GM12878 (cell line): Measurements from ENCODE around the gene PNRC1. TPM values are rescaled to one million over a fixed set of nuclear protein-coding genes. Genes with fewer than 3 reads are reported as not detected.

Experiments
- ATAC-seq: fragments of 200-7000 bp; cut with Tn5 transposase; 3 replicates; pipeline ENCODE4 v1.9.1; 2020; ENCODE audit warnings: mild to moderate bottlenecking, moderate library complexity
- BruUV-seq: library from RNA; stranded (reverse); fragments of 400-500 nt; replicated peaks from 2 replicates; lab custom pipeline; 2021; lab: Mats Ljungman, UMichigan
- CTCF ChIA-PET: fragments of 300-600 bp; sonication (Branson Sonifier 250); formaldehyde crosslinking; extraction: SDS; loops from one replicate; lab custom pipeline; 2021; ENCODE audit warnings: inconsistent platforms; lab: Yijun Ruan, JAX
- POLR2A ChIA-PET: fragments of 350-600 bp; formaldehyde crosslinking; extraction: SDS; loops from one replicate; lab custom pipeline; 2021; ENCODE audit warnings: inconsistent platforms; lab: Charles Lee
- RAD21 ChIA-PET: fragments of 300-600 bp; sonication (Branson Sonifier 250); formaldehyde crosslinking; loops from one replicate; lab custom pipeline; 2023; ENCODE audit warnings: antibody characterized with exemption; ENCODE audit not compliant: unreplicated experiment; lab: Charles Lee
- SMC1A ChIA-PET: fragments of 300-600 bp; sonication (Branson Sonifier 250); formaldehyde crosslinking; loops from one replicate; lab custom pipeline; 2023; ENCODE audit not compliant: unreplicated experiment, uncharacterized antibody; lab: Charles Lee
- DNase-seq: peaks from one replicate; pipeline ENCODE4 v3.0.0-alpha.2; 2011; ENCODE audit warnings: low read depth, low spot score
- FAIRE-seq: peaks from 3 replicates; lab custom pipeline; 2011; peaks lifted over from hg19 to GRCh38; lab: Jason Lieb, UNC
- H2AFZ ChIP-seq: 2 replicates; pipeline ENCODE4 v1.6.0; 2011; ENCODE audit warnings: low read depth, low read length, control low read depth; ENCODE audit not compliant: control insufficient read depth
- H3K27ac ChIP-seq: 2 replicates; pipeline ENCODE4 v1.5.1; 2011; ENCODE audit warnings: control low read depth; ENCODE audit not compliant: control insufficient read depth, insufficient read depth
- H3K27me3 ChIP-seq, 2 experiments: replicated peaks in 1 of 2; 2 replicates each; pipeline versions ENCODE4 v1.6.0 to v1.6.1; 2011; ENCODE audit warnings: low read length in 1 of 2; ENCODE audit not compliant: control insufficient read depth in 2 of 2, insufficient read depth in 2 of 2
- H3K36me3 ChIP-seq, 2 experiments: 2 replicates each; pipeline ENCODE4 v1.5.1; 2011; ENCODE audit warnings: low read length in 1 of 2; ENCODE audit not compliant: control insufficient read depth in 2 of 2, insufficient read depth in 2 of 2
- H3K4me1 ChIP-seq: 2 replicates; pipeline ENCODE4 v1.6.1; 2011; ENCODE audit warnings: mild to moderate bottlenecking, low read length, moderate library complexity, mixed read lengths; ENCODE audit not compliant: control insufficient read depth, insufficient read depth
- H3K4me2 ChIP-seq: 2 replicates; pipeline ENCODE4 v1.6.0; 2011; ENCODE audit warnings: control low read depth; ENCODE audit not compliant: control insufficient read depth, insufficient read depth
- H3K4me3 ChIP-seq: fragments of 200-600 bp; sonication (generic); 2 replicates; pipeline ENCODE4 v1.5.1; 2016
- H3K79me2 ChIP-seq: 2 replicates; pipeline ENCODE4 v1.6.0; 2011; ENCODE audit warnings: low read length; ENCODE audit not compliant: control insufficient read depth, insufficient read depth
- H3K9ac ChIP-seq: 2 replicates; pipeline ENCODE4 v1.8.0; 2011; ENCODE audit warnings: low read length, control low read depth, mixed read lengths; ENCODE audit not compliant: control insufficient read depth, insufficient read depth
- H3K9me3 ChIP-seq: replicated peaks from 3 replicates; pipeline ENCODE4 v1.5.1; 2011; ENCODE audit warnings: mild to moderate bottlenecking, low read length; ENCODE audit not compliant: control insufficient read depth, insufficient read depth
- H4K20me1 ChIP-seq: 2 replicates; pipeline ENCODE4 v1.6.0; 2011; ENCODE audit not compliant: control insufficient read depth, insufficient read depth
- DPF2 ChIP-seq: fragments of 450-650 bp; IDR thresholded peaks from 2 replicates; pipeline ENCODE4 v1.6.1; 2017; ENCODE audit warnings: mild to moderate bottlenecking
- WGBS: methylation state at CpG from one replicate; pipeline ENCODE4 v1.1.6; 2016; ENCODE audit warnings: low lambda C conversion rate; ENCODE audit not compliant: insufficient replicate concordance, insufficient coverage; ENCODE audit errors: missing lambda C conversion rate; 5-methylcytosine and 5-hydroxymethylcytosine counted together
- in situ Hi-C: fragments of 300-500 bp; cut with MboI; formaldehyde crosslinking; loops from 9 replicates; pipeline ENCODE4 v1.14.3; 2018; ENCODE audit warnings: mixed read lengths
- intact Hi-C: fragments of 100-400 bp; cut with micrococcal nuclease; formaldehyde crosslinking; loops from one replicate; pipeline ENCODE4 v1.14.2; 2022; ENCODE audit not compliant: unreplicated experiment
- polyA plus RNA-seq, 11 experiments: library from polyadenylated mRNA; depleted of rRNA in 4 of 11; unstranded in 6 of 11; stranded (reverse) in 5 of 11; fragments of >200 nt; fragmentation: Nextera tagmentation in 4 of 11; fragmentation: Illumina TruSeq in 1 of 11; extraction: Ambion mirVana in 4 of 11; extraction: Trizol in 1 of 11; gene quantifications; 1 replicate in 1 of 11; 2 replicates in 10 of 11; pipeline versions ENCODE4 v1.2.1 to v1.2.3, GENCODE V29; 2011 to 2016; ENCODE audit warnings: inconsistent platforms in 2 of 11, missing spikeins in 2 of 11, low read depth in 1 of 11
- total RNA-seq, 4 experiments: library from RNA; depleted of rRNA in 3 of 4; stranded (reverse); fragments of >200 nt in 3 of 4; fragmentation: Illumina TruSeq in 1 of 4; extraction: Trizol in 1 of 4; gene quantifications; 2 replicates each; pipeline versions ENCODE4 v1.2.1 to v1.2.3, GENCODE V29; 2013 to 2021
- TF ChIP-seq, protein P1 (sequence below): fragments of 150-350 bp; IDR thresholded peaks from 2 replicates; pipeline ENCODE4 v1.6.1; 2016; ENCODE audit warnings: low read depth, low read length
- TF ChIP-seq, protein P2 (sequence below), 3 experiments: IDR thresholded peaks in 2 of 3; conservative IDR thresholded peaks in 1 of 3; 2 replicates each; pipeline ENCODE4 v1.5.1; 2011; ENCODE audit warnings: low read depth in 3 of 3, low read length in 3 of 3, mild to moderate bottlenecking in 3 of 3, control low read depth in 2 of 3, moderate library complexity in 2 of 3, inconsistent platforms in 1 of 3, mixed read lengths in 1 of 3; ENCODE audit not compliant: control insufficient read depth in 2 of 3, insufficient read depth in 1 of 3; ENCODE audit errors: extremely low read depth in 1 of 3

PNRC1 gene
- total and polyA plus RNA-seq, 10 of the 15 experiments (the other 5 are each of a cell fraction or from before 2014, with no cell fraction given) = 7.6 to 66.0 (median 33.1) TPM

DNA sequence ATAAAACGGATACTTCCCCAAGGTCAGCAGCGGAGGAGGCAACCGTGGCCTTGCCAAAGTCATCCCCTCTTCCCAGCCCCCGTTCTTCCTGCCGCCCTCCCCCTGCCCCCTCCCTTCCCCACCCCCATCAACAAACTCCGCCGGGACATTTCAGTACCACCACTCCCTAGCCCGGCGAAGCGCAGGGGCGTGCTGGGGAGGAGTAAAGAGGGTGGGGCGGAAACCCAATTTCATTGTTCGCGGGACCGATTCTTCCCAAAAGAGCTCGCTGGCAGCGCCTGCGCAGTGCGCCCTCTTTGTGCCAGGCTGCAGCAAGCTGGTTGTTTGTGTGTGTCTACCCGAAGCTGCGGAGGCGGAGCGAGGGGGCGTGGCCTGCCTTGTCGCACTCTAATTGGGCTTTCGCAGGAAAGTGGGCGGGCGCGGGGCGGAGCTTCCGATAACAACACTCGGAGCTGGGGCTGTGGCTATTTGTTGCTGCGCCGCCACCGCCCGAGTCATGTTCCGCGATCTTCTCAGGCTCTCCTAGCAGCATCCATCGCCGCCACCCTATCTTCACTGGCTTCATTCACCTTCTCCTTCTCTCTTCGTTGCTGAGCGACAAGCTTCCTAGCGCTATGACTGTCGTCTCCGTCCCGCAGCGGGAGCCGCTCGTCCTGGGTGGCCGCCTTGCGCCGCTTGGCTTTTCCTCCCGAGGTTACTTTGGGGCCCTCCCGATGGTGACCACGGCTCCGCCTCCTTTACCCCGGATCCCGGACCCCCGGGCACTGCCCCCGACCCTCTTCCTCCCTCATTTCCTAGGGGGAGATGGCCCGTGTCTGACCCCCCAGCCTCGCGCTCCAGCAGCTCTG lies at the start of gene PNRC1 (continued):
- TF ChIP-seq, protein P1, sequence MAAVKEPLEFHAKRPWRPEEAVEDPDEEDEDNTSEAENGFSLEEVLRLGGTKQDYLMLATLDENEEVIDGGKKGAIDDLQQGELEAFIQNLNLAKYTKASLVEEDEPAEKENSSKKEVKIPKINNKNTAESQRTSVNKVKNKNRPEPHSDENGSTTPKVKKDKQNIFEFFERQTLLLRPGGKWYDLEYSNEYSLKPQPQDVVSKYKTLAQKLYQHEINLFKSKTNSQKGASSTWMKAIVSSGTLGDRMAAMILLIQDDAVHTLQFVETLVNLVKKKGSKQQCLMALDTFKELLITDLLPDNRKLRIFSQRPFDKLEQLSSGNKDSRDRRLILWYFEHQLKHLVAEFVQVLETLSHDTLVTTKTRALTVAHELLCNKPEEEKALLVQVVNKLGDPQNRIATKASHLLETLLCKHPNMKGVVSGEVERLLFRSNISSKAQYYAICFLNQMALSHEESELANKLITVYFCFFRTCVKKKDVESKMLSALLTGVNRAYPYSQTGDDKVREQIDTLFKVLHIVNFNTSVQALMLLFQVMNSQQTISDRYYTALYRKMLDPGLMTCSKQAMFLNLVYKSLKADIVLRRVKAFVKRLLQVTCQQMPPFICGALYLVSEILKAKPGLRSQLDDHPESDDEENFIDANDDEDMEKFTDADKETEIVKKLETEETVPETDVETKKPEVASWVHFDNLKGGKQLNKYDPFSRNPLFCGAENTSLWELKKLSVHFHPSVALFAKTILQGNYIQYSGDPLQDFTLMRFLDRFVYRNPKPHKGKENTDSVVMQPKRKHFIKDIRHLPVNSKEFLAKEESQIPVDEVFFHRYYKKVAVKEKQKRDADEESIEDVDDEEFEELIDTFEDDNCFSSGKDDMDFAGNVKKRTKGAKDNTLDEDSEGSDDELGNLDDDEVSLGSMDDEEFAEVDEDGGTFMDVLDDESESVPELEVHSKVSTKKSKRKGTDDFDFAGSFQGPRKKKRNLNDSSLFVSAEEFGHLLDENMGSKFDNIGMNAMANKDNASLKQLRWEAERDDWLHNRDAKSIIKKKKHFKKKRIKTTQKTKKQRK = no peak

DNA sequence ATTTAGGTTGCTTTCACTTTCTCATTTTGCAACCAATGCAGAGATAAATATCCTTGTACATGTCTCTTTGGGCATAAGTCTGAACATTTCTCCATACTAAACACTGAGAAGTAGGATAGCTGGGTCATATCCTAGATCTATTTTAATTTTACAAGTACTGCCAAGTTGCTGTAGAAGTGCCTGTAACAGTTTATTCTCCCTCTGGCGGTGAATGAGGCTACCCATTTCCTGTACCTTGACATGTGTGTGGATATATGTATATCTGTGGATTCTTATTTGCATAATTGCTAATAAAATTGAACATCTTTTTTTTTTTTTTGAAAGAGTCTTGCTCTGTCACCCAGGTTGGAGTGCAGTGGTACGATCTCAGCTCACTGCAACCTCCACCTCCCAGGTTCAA lies 48.0 kb upstream of the PNRC1 start:
- no peak overlapping the region for H3K4me3 ChIP-seq
- H3K9ac ChIP-seq = no peak overlapping the region
- CTCF ChIA-PET = interaction anchor here (3.2 kb wide), 1 partner anchor 50 kb away, joined by 14 read pairs; no protein-coding TSS in a partner anchor
- intact Hi-C loops (no loop called here), in situ Hi-C loops (no loop called here)
- H3K4me2 ChIP-seq = no peak overlapping the region
- no peaks in the 10 kb centered on the region for H3K79me2 ChIP-seq
- ATAC-seq (peak; percentile 48), FAIRE-seq (peak; percentile 18), DNase-seq (no peak)
- H3K4me1 ChIP-seq = no peaks in the 10 kb centered on the region
- H3K9me3 ChIP-seq = peaks cover 1% of the 10 kb centered on the region; the same call in 1 of the 3 replicates
- H3K27me3 ChIP-seq = no peaks in the 10 kb centered on the region
- BruUV-seq = no TSS peak
- RAD21 ChIA-PET = interaction anchor here (0.6 kb wide), 1 partner anchor 113 kb away, joined by 3 read pairs; no protein-coding TSS in a partner anchor
- WGBS = 50% methylated on average over 2 of the region's 2 CpGs
- TF ChIP-seq, protein P2, sequence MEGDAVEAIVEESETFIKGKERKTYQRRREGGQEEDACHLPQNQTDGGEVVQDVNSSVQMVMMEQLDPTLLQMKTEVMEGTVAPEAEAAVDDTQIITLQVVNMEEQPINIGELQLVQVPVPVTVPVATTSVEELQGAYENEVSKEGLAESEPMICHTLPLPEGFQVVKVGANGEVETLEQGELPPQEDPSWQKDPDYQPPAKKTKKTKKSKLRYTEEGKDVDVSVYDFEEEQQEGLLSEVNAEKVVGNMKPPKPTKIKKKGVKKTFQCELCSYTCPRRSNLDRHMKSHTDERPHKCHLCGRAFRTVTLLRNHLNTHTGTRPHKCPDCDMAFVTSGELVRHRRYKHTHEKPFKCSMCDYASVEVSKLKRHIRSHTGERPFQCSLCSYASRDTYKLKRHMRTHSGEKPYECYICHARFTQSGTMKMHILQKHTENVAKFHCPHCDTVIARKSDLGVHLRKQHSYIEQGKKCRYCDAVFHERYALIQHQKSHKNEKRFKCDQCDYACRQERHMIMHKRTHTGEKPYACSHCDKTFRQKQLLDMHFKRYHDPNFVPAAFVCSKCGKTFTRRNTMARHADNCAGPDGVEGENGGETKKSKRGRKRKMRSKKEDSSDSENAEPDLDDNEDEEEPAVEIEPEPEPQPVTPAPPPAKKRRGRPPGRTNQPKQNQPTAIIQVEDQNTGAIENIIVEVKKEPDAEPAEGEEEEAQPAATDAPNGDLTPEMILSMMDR (IDR thresholded peaks at IDR 0.05 in 2 of 3, conservative IDR thresholded peaks at IDR 0.05 in 1 of 3; ENCODE audit: control insufficient read depth in 2 of 3, extremely low read depth in 1 of 3, insufficient read depth in 1 of 3, low read depth in 3 of 3, low read length in 3 of 3) = peak in 1 of 3 experiments; percentile 10; a peak in 2 of 6 replicates
- no peak for TF ChIP-seq DPF2
- SMC1A ChIA-PET = no interaction called here
- POLR2A ChIA-PET = interaction anchor here (0.7 kb wide), 1 partner anchor 19 kb away, joined by 4 read pairs; no protein-coding TSS in a partner anchor
- H2AFZ ChIP-seq = no peak overlapping the region
- no peak overlapping the region for H3K27ac ChIP-seq
- H3K36me3 ChIP-seq = no peaks in the 10 kb centered on the region
- no peaks in the 10 kb centered on the region for H4K20me1 ChIP-seq
